Measurements from ENCODE around the gene GSTM3.

Gene GSTM3

DNA sequence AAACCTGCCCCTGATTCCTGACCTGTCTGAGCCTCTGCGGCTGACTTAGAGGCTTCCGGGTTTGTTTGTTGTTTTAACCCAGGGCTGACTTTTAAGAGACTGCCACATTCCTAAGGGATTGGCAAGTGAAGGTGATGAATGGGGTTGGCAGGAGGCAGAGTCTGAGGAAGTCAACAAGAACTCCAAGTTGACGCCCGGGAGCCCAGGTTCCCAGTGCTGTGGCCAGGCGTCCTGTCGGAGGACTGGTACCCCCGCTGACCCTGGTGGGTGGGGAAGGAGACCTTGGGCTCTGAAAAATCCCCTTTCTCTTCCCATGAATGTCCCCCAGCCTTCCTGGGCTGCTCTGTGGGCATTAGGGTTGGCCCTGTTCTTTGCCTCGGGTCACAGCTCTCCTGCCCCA, 42.6 kb upstream of the GSTM3 start:
- no peak overlapping the region for H3K4me3 ChIP-seq (ENCODE audit: low read length)
- no peak overlapping the region for H3K27ac ChIP-seq (ENCODE audit: low read length)
- no peaks in the 10 kb centered on the region for H3K27me3 ChIP-seq (ENCODE audit: control insufficient read depth, insufficient read depth, low read length)
- H3K9ac ChIP-seq (ENCODE audit: low read length), result no peak overlapping the region
- no peaks in the 10 kb centered on the region for H3K36me3 ChIP-seq (ENCODE audit: control insufficient read depth, low read depth, low read length)
- peaks cover 10% of the 10 kb centered on the region for H3K4me1 ChIP-seq (ENCODE audit: control insufficient read depth, low read depth, low read length)
- H3K9me3 ChIP-seq (ENCODE audit: control insufficient read depth, low read depth, low read length), result peaks cover 10% of the 10 kb centered on the region

DNA sequence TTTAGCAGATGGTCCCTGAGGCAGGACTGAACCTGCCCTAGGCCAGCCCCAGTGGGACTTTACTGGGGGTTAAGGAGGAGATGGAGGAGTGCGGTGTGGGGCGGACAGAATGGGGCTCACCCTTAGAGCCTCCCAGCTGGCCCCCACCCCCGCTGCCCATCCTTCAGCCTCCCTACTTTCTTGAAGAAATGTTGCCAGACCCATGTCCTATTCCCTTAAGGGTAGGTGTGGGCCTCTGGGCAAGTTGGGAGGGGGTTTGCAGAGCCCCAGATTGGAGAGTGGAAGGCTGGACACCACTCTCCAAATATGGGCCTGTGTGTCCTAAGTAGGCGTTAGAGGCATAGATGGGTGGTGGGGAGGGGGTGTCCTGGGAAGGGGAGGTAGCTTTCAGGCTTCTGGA, 42.1 kb upstream of the GSTM3 start:
- Histone ChIP-seq H3K9ac (ENCODE audit: low read length) (no peak overlapping the region), H3K36me3 (ENCODE audit: control insufficient read depth, low read depth, low read length) (no peaks in the 10 kb centered on the region), H3K4me3 (ENCODE audit: low read length) (no peak overlapping the region), H3K9me3 (ENCODE audit: control insufficient read depth, low read depth, low read length) (peaks cover 10% of the 10 kb centered on the region), H3K4me1 (ENCODE audit: control insufficient read depth, low read depth, low read length) (peaks cover 10% of the 10 kb centered on the region), H3K27me3 (ENCODE audit: control insufficient read depth, insufficient read depth, low read length) (no peaks in the 10 kb centered on the region), H3K27ac (ENCODE audit: low read length) (no peak overlapping the region)

DNA sequence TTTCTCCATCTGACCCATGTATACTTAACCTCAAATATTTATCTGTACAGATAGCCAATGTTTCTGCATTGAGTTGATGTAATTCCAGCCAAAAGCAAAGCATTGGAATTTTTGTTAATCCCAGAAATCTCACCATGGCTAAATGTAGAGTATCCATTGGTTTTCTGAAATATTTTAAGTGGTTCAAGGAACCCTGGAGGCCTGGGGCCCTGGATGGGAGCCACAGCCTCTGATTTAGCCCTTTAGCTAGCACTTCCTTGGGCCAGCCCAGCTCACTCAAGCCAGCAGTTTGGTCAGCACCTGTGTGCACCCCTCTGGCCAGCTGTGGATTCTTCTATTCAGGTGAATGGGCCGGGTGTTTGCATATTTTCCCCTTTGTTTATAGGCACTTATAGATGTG, 41.7 kb upstream of the GSTM3 start:
- Histone ChIP-seq H3K9ac (ENCODE audit: low read length) (no peak overlapping the region), H3K9me3 (ENCODE audit: control insufficient read depth, low read depth, low read length) (peaks cover 10% of the 10 kb centered on the region), H3K27me3 (ENCODE audit: control insufficient read depth, insufficient read depth, low read length) (no peaks in the 10 kb centered on the region), H3K27ac (ENCODE audit: low read length) (no peak overlapping the region), H3K36me3 (ENCODE audit: control insufficient read depth, low read depth, low read length) (no peaks in the 10 kb centered on the region), H3K4me1 (ENCODE audit: control insufficient read depth, low read depth, low read length) (peaks cover 10% of the 10 kb centered on the region), H3K4me3 (ENCODE audit: low read length) (no peak overlapping the region)

DNA sequence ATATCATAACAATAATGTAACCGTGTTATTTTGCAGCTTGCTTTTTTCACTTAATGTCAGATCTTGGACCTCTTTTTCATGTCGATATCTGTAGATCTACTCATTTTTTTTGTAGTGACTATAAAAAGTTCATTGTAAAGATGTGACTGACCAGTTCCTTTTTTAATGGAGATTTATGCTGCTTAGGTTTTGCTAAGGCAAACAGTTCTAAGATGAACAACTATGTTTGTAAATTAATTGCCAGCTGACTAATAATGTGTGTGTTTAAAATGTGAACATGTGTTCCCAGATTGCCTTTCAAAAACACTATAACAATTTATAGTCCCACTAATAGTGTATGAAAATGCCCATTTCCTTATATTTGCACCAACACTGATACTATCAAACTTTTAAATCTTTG, 41.0 kb upstream of the GSTM3 start:
- Histone ChIP-seq H3K9ac (ENCODE audit: low read length) (no peak overlapping the region), H3K36me3 (ENCODE audit: control insufficient read depth, low read depth, low read length) (no peaks in the 10 kb centered on the region)

DNA sequence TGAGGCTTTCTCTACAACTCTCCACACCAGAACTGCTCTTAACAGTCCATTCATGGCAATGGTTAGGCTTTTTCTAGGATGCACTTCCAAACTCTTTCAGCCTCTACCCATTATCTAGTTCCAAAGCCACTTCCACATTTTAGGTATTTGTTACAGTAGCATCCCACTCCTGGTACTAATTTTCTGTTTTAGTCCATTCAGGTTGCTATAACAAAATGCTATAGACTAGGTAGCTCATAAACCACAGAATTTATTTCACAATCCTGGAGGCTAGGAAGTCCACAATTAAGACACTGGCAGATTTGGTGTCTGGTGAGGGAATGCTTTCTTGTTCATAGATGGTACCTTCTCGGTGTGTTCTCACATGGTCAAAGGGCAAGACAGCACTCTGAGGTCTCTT, 40.1 kb upstream of the GSTM3 start:
- H3K27ac ChIP-seq (ENCODE audit: low read length), result no peak overlapping the region
- no peaks in the 10 kb centered on the region for H3K27me3 ChIP-seq (ENCODE audit: control insufficient read depth, insufficient read depth, low read length)
- H3K9ac ChIP-seq (ENCODE audit: low read length), result no peak overlapping the region
- peaks cover 10% of the 10 kb centered on the region for H3K4me1 ChIP-seq (ENCODE audit: control insufficient read depth, low read depth, low read length)
- H3K36me3 ChIP-seq (ENCODE audit: control insufficient read depth, low read depth, low read length), result no peaks in the 10 kb centered on the region
- no peak overlapping the region for H3K4me3 ChIP-seq (ENCODE audit: low read length)
- peaks cover 10% of the 10 kb centered on the region for H3K9me3 ChIP-seq (ENCODE audit: control insufficient read depth, low read depth, low read length)

More for the DNA sequence above, 41.0 kb upstream of the GSTM3 start:
- H3K9me3 ChIP-seq (ENCODE audit: control insufficient read depth, low read depth, low read length), result peaks cover 10% of the 10 kb centered on the region
- H3K4me3 ChIP-seq (ENCODE audit: low read length), result no peak overlapping the region
- no peaks in the 10 kb centered on the region for H3K27me3 ChIP-seq (ENCODE audit: control insufficient read depth, insufficient read depth, low read length)
- peaks cover 10% of the 10 kb centered on the region for H3K4me1 ChIP-seq (ENCODE audit: control insufficient read depth, low read depth, low read length)
- no peak overlapping the region for H3K27ac ChIP-seq (ENCODE audit: low read length)

DNA sequence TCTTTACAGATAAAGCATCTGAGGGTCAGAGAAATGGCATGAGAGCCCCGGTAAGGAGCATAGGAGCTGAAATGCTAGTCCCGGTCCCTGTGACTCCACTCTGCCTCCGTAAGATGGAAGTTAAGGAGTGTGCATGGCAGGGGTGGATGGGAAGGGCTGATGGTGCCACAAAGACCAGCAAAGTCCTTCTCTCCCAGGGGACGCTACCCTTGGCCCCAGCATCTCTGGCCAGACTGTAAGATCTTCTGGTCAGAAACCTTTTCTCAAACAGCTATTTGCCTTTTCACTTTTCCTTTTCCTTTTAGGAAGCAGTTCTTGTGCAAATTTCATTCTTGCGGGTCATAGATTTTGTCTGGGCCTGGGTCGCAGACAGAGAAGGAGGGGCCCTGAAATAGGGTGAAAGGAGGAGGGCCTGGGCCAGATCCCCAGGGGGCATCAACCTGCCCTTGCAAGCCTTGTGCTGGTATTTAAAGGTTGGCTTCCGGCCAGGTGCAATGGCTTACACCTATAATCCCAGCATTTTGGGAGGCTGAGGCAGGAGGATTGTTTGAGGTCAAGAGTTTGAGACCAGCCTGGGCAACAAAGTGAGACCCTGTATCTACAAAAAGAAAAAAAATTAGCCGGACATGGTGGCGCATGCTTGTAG, 37.3 kb upstream of the GSTM3 start:
- peaks cover 8% of the 10 kb centered on the region for H3K4me1 ChIP-seq (ENCODE audit: control insufficient read depth, low read depth, low read length)
- no peak overlapping the region for H3K9ac ChIP-seq (ENCODE audit: low read length)
- no peaks in the 10 kb centered on the region for H3K36me3 ChIP-seq (ENCODE audit: control insufficient read depth, low read depth, low read length)
- no peak overlapping the region for H3K4me3 ChIP-seq (ENCODE audit: low read length)
- H3K27me3 ChIP-seq (ENCODE audit: control insufficient read depth, insufficient read depth, low read length), result no peaks in the 10 kb centered on the region
- H3K9me3 ChIP-seq (ENCODE audit: control insufficient read depth, low read depth, low read length), result peaks cover 10% of the 10 kb centered on the region
- H3K27ac ChIP-seq (ENCODE audit: low read length), result no peak overlapping the region

DNA sequence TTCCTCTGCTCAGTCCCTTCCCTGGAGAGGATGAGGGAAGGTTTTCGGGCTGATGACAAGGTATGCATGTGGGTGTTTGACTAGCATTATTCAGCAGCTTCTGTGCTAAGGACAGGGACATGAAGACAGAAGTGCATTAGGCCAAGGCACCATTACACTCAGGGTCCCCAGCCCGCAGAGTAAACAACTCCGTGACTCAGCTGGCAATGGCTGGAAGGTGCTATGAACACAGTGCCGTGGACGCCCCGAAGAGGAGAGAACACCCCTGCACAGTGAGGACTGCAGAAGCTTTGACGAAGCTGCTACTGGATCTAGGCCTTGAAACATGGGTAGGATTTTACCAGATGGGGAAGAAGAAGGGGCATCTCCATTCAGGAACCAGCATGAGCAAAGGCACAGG, 36.6 kb upstream of the GSTM3 start:
- Histone ChIP-seq H3K27me3 (ENCODE audit: control insufficient read depth, insufficient read depth, low read length) (no peaks in the 10 kb centered on the region), H3K9me3 (ENCODE audit: control insufficient read depth, low read depth, low read length) (peaks cover 10% of the 10 kb centered on the region), H3K36me3 (ENCODE audit: control insufficient read depth, low read depth, low read length) (no peaks in the 10 kb centered on the region), H3K4me3 (ENCODE audit: low read length) (no peak overlapping the region), H3K9ac (ENCODE audit: low read length) (no peak overlapping the region), H3K27ac (ENCODE audit: low read length) (no peak overlapping the region), H3K4me1 (ENCODE audit: control insufficient read depth, low read depth, low read length) (peaks cover 1% of the 10 kb centered on the region)

DNA sequence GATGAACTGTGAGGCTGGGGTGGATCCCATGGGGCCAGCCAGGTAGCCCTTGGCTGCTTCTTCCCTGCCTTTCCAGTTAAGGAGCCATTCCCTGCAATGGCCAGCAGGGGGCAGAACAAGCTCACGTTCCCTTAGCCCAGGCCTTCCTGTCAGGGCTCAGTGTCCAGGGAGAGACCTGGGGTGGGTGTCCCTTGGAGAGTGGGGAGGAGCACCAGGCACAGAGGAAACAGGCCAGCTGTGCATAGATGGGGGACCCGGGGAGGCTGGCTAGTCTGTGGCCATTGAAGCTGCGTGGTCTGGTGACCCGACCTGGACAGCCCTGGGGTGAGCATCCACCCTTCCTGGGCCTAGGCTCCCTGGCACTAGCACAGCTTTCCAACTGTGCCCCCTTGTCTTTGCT, 36.1 kb upstream of the GSTM3 start:
- H3K36me3 ChIP-seq (ENCODE audit: control insufficient read depth, low read depth, low read length), result no peaks in the 10 kb centered on the region
- no peak overlapping the region for H3K9ac ChIP-seq (ENCODE audit: low read length)
- H3K27ac ChIP-seq (ENCODE audit: low read length), result no peak overlapping the region
- no peaks in the 10 kb centered on the region for H3K27me3 ChIP-seq (ENCODE audit: control insufficient read depth, insufficient read depth, low read length)
- no peak overlapping the region for H3K4me3 ChIP-seq (ENCODE audit: low read length)
- no peaks in the 10 kb centered on the region for H3K4me1 ChIP-seq (ENCODE audit: control insufficient read depth, low read depth, low read length)
- peaks cover 10% of the 10 kb centered on the region for H3K9me3 ChIP-seq (ENCODE audit: control insufficient read depth, low read depth, low read length)

DNA sequence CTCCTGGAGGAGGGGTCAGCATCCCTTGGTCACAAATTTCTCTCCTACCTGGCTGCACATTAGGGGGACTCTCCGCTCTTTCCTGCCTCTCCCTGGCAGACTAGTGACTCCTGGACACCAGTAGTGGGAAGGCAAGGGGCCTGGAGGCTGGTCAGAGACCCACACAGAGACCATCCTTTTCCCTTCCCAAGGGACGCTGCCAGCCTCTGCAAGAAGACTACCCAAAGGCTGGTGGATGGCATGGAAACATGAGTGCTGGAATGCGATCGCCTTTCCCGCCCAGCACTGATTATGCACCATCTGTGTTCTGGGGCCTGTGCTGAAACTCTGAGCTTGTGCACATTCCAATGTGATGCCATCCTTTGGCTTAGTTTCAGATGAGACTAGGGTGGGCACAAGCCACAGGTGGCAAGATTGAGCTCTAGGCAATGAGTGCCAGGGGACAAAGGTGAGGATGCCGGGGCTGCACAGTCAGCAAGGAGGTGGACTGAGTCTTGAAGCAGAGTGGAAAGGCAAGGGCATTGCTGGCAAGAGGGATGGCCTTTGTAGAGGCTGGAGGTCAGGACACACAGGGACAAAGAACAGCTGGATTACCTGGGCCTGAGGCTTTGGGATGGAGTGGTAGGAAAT, 35.5 kb upstream of the GSTM3 start:
- no peak overlapping the region for H3K4me3 ChIP-seq (ENCODE audit: low read length)
- H3K36me3 ChIP-seq (ENCODE audit: control insufficient read depth, low read depth, low read length), result no peaks in the 10 kb centered on the region
- H3K27ac ChIP-seq (ENCODE audit: low read length), result no peak overlapping the region
- no peaks in the 10 kb centered on the region for H3K4me1 ChIP-seq (ENCODE audit: control insufficient read depth, low read depth, low read length)
- no peaks in the 10 kb centered on the region for H3K27me3 ChIP-seq (ENCODE audit: control insufficient read depth, insufficient read depth, low read length)
- H3K9ac ChIP-seq (ENCODE audit: low read length), result no peak overlapping the region
- peaks cover 9% of the 10 kb centered on the region for H3K9me3 ChIP-seq (ENCODE audit: control insufficient read depth, low read depth, low read length)

DNA sequence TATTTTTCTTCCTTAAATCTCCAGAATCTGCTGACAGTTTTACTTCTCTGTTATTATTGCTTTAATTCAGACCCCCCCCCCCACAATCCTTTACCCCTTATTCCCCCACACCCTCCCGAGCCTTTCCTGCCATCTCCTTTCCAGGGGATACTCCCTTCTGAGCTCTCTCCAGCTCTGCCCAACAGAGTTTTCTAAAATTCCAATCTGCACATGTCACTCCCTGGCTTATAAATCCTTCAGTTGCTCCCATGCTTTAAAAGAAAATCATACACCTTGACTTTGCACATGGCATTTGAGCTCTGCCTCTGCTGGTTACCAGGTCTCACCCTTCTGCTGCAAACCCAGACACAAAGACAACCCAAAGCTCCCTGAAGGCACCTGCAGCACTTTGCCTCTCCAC, 34.6 kb upstream of the GSTM3 start:
- no peak overlapping the region for H3K9ac ChIP-seq (ENCODE audit: low read length)
- no peak overlapping the region for H3K27ac ChIP-seq (ENCODE audit: low read length)
- no peaks in the 10 kb centered on the region for H3K36me3 ChIP-seq (ENCODE audit: control insufficient read depth, low read depth, low read length)
- no peaks in the 10 kb centered on the region for H3K4me1 ChIP-seq (ENCODE audit: control insufficient read depth, low read depth, low read length)
- H3K27me3 ChIP-seq (ENCODE audit: control insufficient read depth, insufficient read depth, low read length), result no peaks in the 10 kb centered on the region
- peaks cover under 1% of the 10 kb centered on the region for H3K9me3 ChIP-seq (ENCODE audit: control insufficient read depth, low read depth, low read length)
- H3K4me3 ChIP-seq (ENCODE audit: low read length), result no peak overlapping the region

DNA sequence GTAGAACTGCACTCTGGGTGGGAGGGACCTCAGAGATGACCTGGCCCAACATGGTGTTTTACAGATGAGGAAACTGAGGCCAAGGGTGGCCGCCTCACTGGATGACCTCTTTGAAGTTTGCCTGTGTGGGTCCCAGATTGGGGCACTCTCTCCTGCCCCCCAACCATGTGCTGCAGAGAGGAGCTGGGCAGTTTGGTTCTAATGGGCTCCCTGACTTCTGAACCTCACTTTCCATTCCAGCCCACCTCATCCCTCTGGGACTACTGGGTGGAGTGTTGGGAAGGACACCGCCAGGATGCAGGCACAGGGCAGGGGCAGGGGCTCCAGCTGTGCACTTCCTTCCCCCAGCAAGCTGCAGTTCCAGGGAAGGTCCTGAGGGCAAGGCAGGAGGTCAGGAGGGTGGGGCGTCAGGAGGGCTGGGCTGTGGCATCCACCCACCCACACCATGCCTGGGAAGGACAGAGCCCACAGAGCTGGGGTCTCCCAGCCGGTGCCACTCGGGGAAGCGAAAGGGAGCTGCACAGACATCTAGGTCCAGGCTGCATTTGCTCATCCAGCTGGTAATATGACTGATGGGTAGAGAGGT, 33.2 kb upstream of the GSTM3 start:
- no peak overlapping the region for H3K9ac ChIP-seq (ENCODE audit: low read length)
- H3K36me3 ChIP-seq (ENCODE audit: control insufficient read depth, low read depth, low read length), result no peaks in the 10 kb centered on the region
- H3K27ac ChIP-seq (ENCODE audit: low read length), result no peak overlapping the region
- H3K9me3 ChIP-seq (ENCODE audit: control insufficient read depth, low read depth, low read length), result no peaks in the 10 kb centered on the region
- H3K4me3 ChIP-seq (ENCODE audit: low read length), result no peak overlapping the region
- H3K27me3 ChIP-seq (ENCODE audit: control insufficient read depth, insufficient read depth, low read length), result no peaks in the 10 kb centered on the region
- no peaks in the 10 kb centered on the region for H3K4me1 ChIP-seq (ENCODE audit: control insufficient read depth, low read depth, low read length)
